Parathyroid adenoma (tissue), 2 donors: ENCODE results near the gene FANCD2.

Experiments used
- H2AFZ ChIP-seq: fragments of 300-600 bp; sonication (generic); one replicate; pipeline ENCODE4 v1.7.0; 2017; ENCODE audit warnings: antibody characterized with exemption, mild to moderate bottlenecking
- H3K27ac ChIP-seq: fragments of 300-600 bp; sonication (generic); one replicate; pipeline ENCODE4 v1.7.0; 2017
- H3K27me3 ChIP-seq: fragments of 300-600 bp; sonication (generic); one replicate; pipeline ENCODE4 v1.7.0; 2017; ENCODE audit warnings: low read length; ENCODE audit not compliant: control insufficient read depth, insufficient read depth
- H3K36me3 ChIP-seq: fragments of 300-600 bp; sonication (generic); one replicate; pipeline ENCODE4 v1.7.0; 2017; ENCODE audit warnings: low read length; ENCODE audit not compliant: control insufficient read depth, insufficient read depth
- H3K4me1 ChIP-seq: fragments of 300-600 bp; sonication (generic); one replicate; pipeline ENCODE4 v1.7.0; 2017; ENCODE audit warnings: control low read depth
- H3K4me2 ChIP-seq: fragments of 300-600 bp; sonication (generic); one replicate; pipeline ENCODE4 v1.7.0; 2017; ENCODE audit warnings: low read length
- H3K4me3 ChIP-seq: fragments of 300-600 bp; sonication (generic); one replicate; pipeline ENCODE4 v1.7.0; 2017; ENCODE audit warnings: low read depth, low read length
- H3K79me2 ChIP-seq: fragments of 300-600 bp; sonication (generic); one replicate; pipeline ENCODE4 v1.7.0; 2017; ENCODE audit warnings: control low read depth
- H3K9ac ChIP-seq: fragments of 300-600 bp; sonication (generic); one replicate; pipeline ENCODE4 v1.7.0; 2017; ENCODE audit warnings: mild to moderate bottlenecking
- H3K9me3 ChIP-seq: fragments of 300-600 bp; sonication (generic); one replicate; pipeline ENCODE4 v1.7.0; 2017; ENCODE audit warnings: low read length; ENCODE audit not compliant: control insufficient read depth
- TF ChIP-seq, protein P1 (sequence below): fragments of 300-600 bp; sonication (generic); IDR thresholded peaks from one replicate; pipeline ENCODE4 v1.7.0; 2017; ENCODE audit warnings: antibody characterized with exemption, mild to moderate bottlenecking
- donor health status: primary hyperparathyroidism.

FANCD2 gene

DNA sequence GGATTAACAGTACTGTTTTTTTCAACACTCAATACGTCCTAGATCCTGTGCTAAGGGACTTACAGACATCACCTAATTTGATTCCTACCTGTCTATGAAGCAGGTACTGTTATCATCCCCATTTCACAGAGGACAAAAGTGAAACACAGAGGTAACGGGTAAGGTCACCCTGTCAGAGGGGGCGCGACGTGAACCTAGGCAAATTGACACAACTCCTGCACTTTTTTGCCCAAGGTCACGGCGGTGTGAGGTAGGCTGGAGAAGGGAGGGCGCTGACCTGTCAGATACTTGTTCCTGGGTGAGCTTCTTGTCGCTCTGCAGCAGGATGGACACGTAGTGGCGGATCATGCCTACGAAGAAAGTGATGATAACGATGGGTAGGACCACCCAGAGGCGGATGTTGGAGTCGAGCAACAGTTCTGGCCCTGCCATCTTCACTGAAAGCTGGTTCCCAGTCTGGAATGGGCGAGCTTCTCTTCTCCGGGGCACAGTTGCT is 40.0 kb upstream of the FANCD2 start:
- Histone ChIP-seq H3K4me2 (peak overlapping the region; percentile 92), H3K79me2 (peaks cover 29% of the 10 kb centered on the region), H3K27ac (peak overlapping the region; percentile 56), H3K36me3 (no peaks in the 10 kb centered on the region), H2AFZ (peak overlapping the region; percentile 74), H3K4me3 (peak overlapping the region; percentile 86), H3K9me3 (no peaks in the 10 kb centered on the region), H3K27me3 (no peaks in the 10 kb centered on the region), H3K4me1 (no peaks in the 10 kb centered on the region), H3K9ac (peak overlapping the region; percentile 12)
- TF ChIP-seq, protein P1, sequence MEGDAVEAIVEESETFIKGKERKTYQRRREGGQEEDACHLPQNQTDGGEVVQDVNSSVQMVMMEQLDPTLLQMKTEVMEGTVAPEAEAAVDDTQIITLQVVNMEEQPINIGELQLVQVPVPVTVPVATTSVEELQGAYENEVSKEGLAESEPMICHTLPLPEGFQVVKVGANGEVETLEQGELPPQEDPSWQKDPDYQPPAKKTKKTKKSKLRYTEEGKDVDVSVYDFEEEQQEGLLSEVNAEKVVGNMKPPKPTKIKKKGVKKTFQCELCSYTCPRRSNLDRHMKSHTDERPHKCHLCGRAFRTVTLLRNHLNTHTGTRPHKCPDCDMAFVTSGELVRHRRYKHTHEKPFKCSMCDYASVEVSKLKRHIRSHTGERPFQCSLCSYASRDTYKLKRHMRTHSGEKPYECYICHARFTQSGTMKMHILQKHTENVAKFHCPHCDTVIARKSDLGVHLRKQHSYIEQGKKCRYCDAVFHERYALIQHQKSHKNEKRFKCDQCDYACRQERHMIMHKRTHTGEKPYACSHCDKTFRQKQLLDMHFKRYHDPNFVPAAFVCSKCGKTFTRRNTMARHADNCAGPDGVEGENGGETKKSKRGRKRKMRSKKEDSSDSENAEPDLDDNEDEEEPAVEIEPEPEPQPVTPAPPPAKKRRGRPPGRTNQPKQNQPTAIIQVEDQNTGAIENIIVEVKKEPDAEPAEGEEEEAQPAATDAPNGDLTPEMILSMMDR, result no peak

- Histone ChIP-seq H2AFZ (no peak overlapping the region), H3K9me3 (no peaks in the 10 kb centered on the region), H3K27ac (no peak overlapping the region), H3K27me3 (no peaks in the 10 kb centered on the region), H3K4me1 (no peaks in the 10 kb centered on the region), H3K36me3 (no peaks in the 10 kb centered on the region), H3K79me2 (no peaks in the 10 kb centered on the region), H3K4me2 (no peak overlapping the region), H3K9ac (no peak overlapping the region), H3K4me3 (no peak overlapping the region)
- TF ChIP-seq, protein P1, result no peak
These were observed 32.0 kb upstream of the FANCD2 start for GRCh38 chr3:9994086-9994844.

- H2AFZ ChIP-seq, result no peak overlapping the region
- H3K27ac ChIP-seq, result no peak overlapping the region
These were observed 25.6 kb upstream of the FANCD2 start for GRCh38 chr3:10000686-10001085.

GRCh38 chr3:10002951-10003350 is 23.3 kb upstream of the FANCD2 start:
- Histone ChIP-seq H3K27ac (no peak overlapping the region), H3K9me3 (no peaks in the 10 kb centered on the region), H3K4me3 (no peak overlapping the region), H3K27me3 (no peaks in the 10 kb centered on the region), H3K4me1 (no peaks in the 10 kb centered on the region), H3K9ac (no peak overlapping the region), H3K36me3 (no peaks in the 10 kb centered on the region), H2AFZ (no peak overlapping the region), H3K4me2 (no peak overlapping the region), H3K79me2 (no peaks in the 10 kb centered on the region)
- TF ChIP-seq, protein P1, result no peak

More at GRCh38 chr3:10000686-10001085, 25.6 kb upstream of the FANCD2 start:
- TF ChIP-seq, protein P1, result no peak
- Histone ChIP-seq H3K36me3 (no peaks in the 10 kb centered on the region), H3K27me3 (no peaks in the 10 kb centered on the region), H3K9ac (no peak overlapping the region), H3K4me1 (no peaks in the 10 kb centered on the region), H3K9me3 (no peaks in the 10 kb centered on the region), H3K4me3 (no peak overlapping the region), H3K79me2 (no peaks in the 10 kb centered on the region), H3K4me2 (no peak overlapping the region)

DNA sequence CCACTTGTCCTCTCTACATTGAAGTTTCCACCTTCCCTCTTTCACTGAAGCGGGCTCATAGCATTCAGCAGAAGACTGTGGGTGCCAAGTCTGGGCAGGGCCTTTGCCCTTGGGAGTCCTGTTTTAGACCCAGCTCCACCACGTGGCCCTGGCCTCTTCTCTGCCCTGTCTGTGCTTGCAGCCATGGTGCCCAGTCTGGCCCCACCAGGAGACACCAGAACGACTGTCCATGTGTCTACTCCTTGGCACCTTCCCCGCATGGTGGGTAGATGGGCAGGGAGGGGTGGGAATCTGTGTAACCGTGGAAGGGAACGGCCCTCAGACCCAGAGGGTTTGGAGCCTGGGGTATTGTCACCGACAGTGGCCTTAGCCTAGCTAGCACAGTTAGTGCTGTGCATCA is 21.7 kb upstream of the FANCD2 start:
- Histone ChIP-seq H3K4me2 (no peak overlapping the region), H2AFZ (no peak overlapping the region), H3K9me3 (no peaks in the 10 kb centered on the region), H3K4me3 (no peak overlapping the region), H3K9ac (no peak overlapping the region), H3K27me3 (no peaks in the 10 kb centered on the region), H3K36me3 (no peaks in the 10 kb centered on the region), H3K27ac (no peak overlapping the region), H3K4me1 (peaks cover 4% of the 10 kb centered on the region), H3K79me2 (no peaks in the 10 kb centered on the region)
- TF ChIP-seq, protein P1, result no peak
